COR-L47 (cell line): ENCODE data around the gene PCDHGA5.
A peak's percentile ranks its signal among the peaks of the same experiment; 100 is the strongest.
"Not testable (repeated sequence)": the region's sequence is repeated elsewhere in the genome, so short reads cannot be mapped to it uniquely, and the experiment has no call there.

Experiments
- DNase-seq: peaks from one replicate; lab custom pipeline; 2025; lab: John Stamatoyannopoulos, UW

Gene PCDHGA5

DNA sequence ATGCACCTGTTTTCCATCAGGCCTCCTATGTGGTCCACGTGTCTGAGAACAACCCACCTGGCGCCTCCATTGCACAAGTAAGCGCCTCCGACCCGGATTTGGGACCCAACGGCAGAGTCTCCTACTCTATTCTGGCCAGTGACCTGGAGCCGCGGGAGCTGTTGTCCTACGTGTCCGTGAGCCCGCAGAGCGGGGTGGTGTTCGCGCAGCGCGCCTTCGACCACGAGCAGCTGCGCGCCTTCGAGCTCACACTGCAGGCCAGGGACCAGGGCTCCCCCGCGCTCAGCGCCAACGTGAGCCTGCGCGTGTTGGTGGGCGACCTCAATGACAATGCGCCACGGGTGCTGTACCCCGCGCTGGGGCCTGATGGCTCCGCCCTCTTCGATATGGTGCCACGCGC is 12.4 kb upstream of the PCDHGA5 start:
- no peak for DNase-seq

DNA sequence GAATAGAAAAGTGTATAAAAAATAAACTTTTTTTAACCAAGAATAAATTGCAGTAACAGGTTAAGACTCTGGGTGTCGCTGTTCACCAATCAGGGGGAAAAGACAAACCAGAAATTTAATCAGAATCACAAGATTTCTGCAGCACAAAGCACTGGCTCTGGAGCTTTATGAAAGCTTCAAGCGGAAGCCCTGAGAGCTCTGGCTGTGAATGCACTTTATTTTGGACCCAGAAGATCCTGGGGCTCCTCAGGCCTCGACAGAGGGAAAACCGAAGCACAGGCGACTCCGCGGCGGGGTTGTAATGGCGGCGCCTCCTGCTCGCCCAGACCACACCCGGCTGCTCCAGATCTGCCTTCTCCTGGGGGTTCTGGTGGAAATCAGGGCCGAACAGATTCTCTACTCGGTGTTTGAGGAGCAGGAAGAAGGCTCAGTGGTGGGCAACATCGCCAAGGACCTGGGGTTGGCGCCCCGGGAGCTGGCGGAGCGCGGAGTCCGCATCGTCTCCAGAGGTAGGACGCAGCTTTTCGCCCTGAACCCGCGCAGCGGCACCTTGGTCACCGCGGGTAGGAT is 9.0 kb upstream of the PCDHGA5 start, which contains the start of gene PCDHGA4:
Gene PCDHGA4, plus strand, starts transcription at position 122 of the 570 bp plus-strand sequence. Its CDS starts 87 bp downstream, at position 209.
- no peak for DNase-seq

DNA sequence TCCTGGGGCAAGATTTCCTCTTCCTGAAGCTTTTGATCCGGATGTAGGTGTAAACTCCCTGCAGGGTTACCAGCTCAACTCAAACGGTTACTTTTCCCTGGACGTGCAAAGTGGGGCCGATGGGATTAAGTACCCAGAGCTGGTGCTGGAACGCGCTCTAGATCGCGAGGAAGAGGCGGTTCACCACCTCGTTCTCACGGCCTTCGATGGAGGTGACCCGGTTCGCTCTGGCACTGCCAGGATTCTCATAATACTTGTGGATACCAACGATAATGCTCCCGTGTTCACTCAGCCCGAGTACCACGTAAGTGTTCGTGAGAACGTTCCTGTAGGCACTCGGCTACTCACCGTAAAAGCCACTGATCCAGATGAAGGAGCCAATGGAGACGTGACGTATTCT is 8.3 kb upstream of the PCDHGA5 start:
- no peak for DNase-seq

DNA sequence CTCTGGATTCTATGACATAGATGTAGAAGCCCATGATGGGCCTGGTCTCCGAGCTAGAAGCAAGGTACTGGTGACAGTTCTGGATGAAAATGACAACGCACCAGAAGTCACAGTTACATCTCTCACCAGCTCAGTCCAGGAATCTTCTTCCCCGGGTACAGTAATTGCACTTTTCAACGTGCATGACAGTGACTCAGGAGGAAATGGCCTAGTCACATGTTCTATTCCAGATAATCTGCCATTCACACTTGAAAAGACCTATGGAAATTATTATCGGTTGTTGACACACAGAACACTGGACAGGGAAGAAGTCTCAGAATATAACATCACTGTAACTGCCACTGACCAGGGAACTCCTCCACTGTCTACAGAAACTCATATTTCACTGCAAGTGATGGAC is 7.8 kb upstream of the PCDHGA5 start:
- DNase-seq: no peak

DNA sequence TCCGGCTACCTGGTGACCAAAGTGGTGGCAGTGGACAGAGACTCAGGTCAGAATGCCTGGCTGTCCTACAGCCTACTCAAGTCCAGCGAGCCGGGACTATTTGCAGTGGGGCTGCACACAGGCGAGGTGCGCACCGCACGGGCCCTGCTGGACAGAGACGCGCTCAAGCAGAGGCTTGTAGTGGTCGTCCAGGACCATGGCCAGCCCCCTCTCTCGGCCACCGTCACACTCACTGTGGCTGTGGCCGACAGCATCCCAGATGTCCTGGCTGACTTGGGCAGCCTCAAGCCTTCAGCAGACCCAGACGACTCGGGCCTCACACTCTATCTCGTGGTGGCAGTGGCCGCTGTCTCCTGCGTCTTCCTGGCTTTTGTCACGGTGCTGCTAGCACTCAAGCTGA is 7.0 kb upstream of the PCDHGA5 start:
- DNase-seq: no peak

DNA sequence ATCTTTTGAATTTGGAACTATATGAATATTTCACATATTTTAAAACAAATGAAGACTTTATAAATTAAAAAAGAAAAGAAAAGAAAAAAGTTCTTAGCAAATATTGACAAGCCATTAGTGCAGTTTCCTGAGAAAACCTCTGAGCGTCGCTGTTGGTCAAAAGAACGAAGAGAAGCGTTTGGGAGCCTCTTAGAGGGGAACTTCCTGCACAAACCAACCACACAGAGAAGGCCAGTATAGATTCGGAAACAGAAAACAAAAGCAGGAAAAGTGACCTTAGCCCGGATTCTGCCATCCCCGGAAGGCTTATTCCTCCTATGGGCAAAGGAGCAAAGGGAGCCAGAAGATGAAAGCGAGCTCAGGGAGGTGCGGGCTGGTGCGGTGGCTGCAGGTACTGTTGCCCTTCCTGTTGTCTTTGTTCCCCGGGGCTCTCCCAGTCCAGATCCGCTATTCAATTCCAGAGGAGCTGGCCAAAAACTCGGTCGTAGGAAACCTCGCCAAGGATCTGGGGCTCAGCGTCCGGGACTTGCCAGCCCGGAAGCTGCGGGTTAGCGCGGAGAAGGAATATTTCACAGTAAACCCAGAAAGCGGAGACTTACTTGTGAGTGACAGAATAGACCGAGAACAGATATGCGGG is 4.1 kb upstream of the PCDHGA5 start, which contains the start of gene PCDHGB2:
Gene PCDHGB2, plus strand, starts transcription at position 205 of the 637 bp plus-strand sequence. Its CDS starts 142 bp downstream, at position 347.
- DNase-seq: peak; percentile 38

DNA sequence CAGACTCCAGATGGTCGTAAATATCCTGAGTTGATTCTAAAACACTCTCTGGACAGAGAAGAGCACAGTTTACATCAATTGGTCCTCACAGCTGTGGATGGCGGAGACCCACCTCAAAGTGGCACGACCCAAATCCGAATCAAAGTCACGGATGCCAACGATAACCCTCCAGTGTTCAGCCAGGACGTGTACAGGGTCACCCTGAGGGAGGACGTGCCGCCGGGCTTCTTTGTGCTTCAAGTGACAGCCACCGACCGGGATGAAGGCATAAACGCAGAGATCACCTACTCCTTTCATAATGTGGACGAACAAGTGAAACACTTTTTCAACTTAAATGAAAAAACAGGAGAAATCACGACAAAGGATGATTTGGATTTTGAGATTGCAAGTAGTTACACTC is 3.3 kb upstream of the PCDHGA5 start:
- DNase-seq: no peak

DNA sequence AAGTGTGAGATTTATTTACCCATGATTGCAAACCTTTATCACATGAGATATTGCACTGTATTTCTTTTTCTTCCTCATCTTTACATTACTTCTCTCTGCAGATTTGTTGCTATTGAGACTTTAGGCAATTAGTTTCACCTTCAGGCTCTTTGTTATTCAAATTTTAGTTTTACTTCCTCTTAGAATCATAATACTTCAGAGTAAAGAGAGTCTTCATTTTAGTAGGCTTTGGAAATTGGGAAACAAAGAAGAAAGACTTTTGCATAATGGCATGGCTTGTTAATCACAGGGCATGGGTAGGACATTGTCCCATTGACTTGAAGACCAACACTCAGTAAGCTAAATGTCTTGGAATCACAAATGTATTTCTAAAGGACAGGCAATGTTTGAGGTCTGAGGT is 1.2 kb upstream of the PCDHGA5 start:
- DNase-seq: no peak

DNA sequence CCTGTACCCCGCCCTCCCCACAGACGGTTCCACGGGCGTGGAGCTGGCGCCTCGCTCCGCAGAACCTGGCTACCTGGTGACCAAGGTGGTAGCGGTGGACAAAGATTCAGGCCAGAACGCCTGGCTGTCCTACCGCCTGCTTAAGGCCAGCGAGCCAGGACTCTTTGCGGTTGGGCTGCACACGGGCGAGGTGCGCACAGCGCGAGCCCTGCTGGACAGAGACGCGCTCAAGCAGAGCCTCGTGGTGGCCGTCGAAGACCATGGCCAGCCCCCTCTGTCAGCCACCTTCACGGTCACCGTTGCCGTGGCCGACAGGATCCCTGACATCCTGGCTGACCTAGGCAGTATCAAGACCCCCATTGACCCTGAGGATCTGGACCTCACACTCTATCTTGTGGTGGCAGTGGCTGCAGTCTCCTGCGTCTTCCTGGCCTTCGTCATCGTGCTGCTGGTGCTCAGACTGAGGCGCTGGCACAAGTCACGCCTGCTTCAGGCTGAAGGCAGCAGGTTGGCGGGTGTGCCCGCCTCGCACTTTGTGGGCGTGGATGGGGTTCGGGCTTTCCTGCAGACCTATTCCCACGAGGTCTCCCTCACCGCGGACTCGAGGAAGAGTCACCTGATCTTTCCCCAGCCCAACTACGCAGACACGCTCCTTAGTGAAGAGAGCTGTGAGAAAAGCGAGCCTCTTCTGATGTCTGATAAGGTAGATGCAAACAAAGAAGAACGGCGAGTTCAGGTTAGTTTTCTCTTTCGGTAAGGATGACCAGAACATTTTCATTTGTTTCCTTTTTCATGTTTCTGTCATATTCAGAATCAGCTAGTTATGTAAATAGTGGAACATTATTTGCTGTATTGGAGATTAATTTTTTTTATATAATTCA is 2.3 kb downstream of the PCDHGA5 start:
- DNase-seq: no peak

DNA sequence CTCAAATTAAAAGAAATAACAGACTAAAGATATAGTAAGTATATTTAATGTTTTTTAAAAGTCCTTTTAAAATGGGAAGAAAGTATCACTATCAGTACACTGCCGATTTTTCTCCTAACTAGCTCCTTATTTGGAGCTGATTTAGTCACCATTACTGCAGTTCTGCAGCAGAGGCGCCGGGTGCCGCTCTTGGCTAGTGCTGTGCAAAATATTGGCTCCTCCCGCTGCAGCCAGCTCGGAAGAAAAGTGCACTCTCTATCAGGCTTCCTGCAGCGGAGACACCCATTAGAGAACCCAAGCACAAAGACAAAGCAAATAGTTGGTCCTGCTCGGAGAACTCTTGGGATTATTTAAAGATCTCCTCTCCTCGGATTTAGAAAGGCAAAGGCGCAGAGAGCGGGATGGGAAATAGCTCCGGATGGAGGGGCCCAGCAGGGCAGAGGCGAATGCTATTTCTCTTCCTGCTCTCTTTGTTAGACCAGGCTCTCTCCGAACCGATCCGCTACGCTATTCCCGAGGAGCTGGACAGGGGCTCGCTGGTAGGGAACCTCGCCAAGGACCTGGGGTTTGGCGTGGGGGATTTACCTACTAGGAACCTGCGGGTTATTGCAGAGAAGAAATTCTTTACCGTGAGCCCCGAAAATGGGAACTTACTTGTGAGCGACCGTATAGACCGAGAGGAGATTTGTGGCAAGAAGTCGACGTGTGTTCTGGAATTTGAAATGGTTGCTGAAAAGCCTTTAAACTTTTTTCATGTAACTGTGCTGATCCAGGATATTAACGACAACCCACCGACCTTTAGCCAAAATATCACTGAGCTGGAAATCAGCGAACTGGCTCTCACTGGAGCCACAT is 6.3 kb downstream of the PCDHGA5 start, which contains the start of gene PCDHGB3:
Gene PCDHGB3, plus strand, starts transcription at position 249 of the 855 bp plus-strand sequence. Its CDS starts 153 bp downstream, at position 402.
- DNase-seq: no peak

DNA sequence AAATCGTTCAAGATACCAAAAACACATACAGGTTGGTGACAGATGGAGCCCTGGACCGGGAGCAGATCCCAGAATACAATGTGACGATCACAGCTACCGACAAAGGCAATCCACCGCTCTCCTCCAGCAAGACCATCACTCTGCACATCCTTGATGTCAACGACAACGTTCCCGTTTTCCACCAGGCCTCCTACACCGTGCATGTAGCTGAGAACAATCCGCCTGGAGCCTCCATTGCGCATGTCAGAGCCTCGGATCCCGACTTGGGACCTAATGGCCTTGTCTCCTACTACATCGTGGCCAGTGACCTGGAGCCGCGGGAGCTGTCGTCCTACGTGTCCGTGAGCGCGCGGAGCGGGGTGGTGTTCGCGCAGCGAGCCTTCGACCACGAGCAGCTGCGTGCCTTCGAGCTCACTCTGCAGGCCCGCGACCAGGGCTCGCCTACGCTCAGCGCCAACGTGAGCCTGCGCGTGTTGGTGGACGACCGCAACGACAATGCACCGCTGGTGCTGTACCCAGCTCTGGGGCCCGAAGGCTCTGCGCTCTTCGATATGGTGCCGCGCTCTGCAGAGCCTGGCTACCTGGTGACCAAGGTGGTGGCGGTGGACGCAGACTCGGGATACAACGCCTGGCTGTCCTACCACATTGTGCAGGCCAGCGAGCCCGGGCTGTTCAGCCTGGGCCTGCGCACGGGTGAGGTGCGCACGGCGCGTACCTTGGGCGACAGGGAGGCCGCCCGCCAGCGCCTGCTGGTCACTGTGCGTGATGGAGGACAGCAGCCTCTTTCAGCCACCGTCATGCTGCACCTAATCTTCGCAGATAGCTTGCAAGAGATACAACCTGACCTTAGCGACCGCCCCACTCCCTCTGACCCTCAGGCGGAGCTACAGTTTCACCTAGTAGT is 7.9 kb downstream of the PCDHGA5 start:
- DNase-seq: no peak

DNA sequence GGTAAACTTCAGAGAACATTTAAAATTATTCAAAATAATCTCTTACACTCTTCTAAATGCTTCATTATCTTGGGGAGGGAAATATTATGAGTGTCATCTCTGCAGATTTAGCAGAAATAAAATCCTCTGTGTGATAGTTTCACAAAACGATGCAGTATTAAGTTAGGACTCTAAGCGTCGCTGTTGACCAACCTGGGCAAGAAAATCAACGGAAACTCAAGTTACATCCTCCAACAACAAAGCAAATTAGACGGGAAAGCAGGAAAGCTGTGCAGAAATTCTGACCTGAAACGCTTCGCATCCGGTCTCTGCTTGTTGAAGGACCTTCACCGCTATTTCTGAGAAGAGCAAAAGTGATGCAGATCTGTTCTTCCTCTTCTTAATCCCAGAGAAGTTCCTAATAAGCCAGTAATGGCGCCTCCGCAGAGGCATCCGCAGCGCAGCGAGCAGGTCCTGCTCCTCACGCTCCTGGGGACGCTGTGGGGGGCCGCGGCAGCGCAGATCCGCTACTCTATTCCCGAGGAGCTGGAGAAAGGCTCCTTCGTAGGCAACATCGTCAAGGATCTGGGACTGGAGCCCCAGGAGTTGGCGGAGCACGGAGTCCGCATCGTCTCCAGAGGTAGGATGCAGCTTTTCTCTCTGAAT is 9.8 kb downstream of the PCDHGA5 start, which contains the start of gene PCDHGA6:
Gene PCDHGA6, plus strand, starts transcription at position 219 of the 645 bp plus-strand sequence. Its CDS starts 193 bp downstream, at position 412.
- DNase-seq: no peak

DNA sequence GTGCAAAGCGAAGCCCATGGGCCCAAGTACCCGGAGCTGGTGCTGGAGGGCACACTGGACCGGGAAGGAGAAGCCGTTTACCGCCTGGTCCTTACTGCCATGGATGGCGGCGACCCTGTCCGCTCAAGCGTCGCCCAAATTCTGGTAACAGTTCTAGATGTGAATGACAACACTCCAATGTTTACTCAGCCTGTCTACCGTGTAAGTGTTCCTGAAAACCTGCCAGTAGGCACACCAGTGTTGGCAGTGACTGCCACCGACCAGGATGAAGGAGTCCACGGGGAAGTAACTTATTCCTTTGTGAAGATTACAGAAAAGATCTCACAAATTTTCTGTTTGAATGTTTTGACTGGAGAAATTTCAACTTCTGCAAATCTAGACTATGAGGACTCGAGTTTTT is 10.7 kb downstream of the PCDHGA5 start:
- DNase-seq: no peak

DNA sequence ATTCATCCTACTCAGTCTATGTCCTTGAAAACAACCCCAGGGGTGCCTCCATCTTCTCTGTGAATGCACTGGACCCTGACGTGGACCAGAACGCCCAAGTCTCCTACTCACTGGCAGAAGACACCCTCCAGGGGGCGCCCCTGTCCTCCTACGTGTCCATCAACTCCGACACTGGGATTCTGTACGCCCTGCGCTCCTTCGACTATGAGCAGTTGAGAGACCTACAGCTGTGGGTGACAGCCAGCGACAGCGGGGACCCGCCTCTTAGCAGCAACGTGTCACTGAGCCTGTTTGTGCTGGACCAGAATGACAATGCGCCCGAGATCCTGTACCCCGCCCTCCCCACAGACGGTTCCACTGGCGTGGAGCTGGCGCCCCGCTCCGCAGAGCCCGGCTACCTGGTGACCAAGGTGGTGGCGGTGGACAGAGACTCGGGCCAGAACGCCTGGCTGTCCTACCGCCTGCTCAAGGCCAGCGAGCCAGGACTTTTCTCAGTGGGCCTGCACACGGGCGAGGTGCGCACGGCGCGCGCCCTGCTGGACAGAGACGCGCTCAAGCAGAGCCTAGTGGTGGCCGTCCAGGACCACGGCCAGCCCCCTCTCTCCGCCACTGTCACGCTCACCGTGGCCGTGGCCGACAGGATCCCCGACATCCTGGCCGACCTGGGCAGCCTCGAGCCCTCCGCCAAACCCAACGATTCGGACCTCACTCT is 11.6 kb downstream of the PCDHGA5 start:
- DNase-seq: not testable (repeated sequence)

DNA sequence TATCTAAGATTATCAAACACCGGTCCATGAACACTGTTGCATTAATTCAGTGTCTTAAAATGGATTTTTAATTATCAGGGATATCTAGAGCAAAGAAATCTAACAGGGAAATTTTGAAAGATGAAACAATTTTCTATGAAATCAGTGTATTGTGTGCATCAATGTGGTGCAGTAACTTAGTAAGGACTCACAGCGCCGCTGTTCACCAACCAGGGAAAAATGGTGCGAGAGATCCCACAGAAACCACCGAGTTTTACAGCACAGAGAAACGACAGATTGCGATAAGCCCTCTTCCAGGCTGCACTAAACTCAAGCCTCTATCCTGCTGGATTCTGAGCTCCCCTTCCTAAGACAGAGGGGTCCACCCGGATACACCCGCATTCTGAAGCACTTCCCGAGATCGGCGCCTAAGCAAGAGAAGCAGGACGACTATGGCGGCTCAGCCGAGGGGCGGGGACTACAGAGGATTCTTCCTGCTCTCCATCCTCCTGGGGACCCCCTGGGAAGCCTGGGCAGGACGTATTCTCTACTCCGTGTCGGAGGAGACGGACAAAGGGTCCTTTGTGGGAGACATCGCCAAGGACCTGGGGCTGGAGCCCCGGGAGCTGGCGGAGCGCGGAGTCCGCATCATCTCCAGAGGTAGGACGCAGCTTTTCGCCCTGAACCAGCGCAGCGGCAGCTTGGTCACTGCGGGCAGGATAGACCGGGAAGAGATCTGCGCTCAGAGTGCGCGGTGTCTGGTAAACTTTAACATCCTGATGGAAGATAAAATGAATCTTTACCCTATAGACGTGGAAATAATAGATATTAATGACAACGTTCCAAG is 18.7 kb downstream of the PCDHGA5 start, which contains the start of gene PCDHGA7:
Gene PCDHGA7, plus strand, starts transcription at position 274 of the 826 bp plus-strand sequence. Its CDS starts 158 bp downstream, at position 432.
- DNase-seq: no peak

DNA sequence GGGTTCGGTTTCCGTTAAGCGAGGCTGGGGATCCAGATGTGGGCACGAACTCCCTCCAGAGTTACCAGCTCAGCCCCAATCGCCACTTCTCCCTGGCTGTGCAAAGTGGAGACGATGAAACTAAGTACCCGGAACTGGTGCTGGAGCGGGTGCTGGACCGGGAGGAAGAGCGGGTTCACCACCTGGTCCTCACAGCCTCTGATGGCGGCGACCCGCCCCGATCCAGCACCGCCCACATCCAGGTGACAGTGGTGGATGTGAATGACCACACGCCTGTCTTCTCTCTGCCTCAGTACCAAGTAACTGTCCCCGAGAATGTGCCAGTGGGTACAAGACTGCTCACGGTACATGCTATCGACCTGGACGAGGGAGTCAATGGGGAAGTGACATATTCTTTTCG is 19.4 kb downstream of the PCDHGA5 start:
- no peak for DNase-seq

DNA sequence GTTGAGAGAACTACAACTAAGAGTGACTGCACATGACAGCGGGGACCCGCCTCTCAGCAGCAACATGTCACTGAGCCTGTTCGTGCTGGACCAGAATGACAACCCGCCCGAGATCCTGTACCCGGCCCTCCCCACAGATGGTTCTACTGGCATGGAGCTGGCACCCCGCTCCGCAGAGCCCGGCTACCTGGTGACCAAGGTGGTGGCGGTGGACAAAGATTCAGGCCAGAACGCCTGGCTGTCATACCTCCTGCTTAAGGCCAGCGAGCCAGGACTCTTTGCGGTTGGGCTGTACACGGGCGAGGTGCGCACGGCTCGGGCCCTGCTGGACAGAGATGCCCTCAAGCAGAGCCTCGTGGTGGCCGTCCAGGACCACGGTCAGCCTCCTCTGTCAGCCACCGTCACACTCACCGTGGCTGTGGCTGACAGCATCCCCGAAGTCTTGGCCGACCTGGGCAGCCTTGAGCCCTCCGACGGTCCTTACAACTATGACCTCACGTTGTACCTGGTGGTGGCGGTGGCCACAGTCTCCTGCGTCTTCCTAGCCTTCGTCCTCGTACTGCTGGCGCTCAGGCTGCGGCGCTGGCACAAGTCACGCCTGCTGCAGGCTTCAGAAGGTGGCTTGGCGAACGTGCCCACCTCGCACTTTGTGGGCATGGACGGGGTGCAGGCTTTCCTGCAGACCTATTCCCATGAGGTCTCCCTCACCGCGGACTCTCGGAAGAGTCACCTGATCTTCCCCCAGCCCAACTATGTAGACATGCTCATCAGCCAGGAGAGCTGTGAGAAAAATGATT is 20.7 kb downstream of the PCDHGA5 start:
- DNase-seq: no peak
